ENCODE results near the gene AURKAIP1.

DNA sequence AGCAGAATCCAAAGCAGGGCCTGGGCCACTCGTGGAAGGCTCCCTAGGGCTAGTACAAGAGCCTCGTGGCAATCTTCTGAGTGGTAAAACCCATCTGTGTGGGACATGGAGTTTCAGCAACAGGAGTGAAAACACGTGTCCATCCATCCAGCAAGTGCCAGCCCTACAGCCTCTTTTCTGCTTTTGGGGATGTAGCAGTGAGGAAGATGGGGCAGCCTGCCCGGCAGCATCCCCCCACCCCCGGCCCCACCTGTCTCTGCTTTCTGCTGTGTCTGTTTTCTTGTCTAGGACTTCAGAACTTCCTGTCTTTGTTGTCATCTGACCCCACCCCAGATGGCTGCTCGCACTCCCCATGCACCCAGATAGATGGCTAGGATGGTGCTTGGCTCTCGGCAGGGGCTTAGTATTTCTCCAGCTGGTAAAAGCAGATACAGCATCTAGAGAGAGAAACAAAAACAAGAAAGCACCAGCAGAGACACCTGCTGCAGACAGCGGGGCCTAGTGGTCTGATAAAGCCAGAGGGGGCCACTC, 48.9 kb downstream of the AURKAIP1 start:
- no peak for TF ChIP-seq EZH2 (IDR thresholded peaks at IDR 0.05; ENCODE audit: insufficient read depth, poor library complexity, severe bottlenecking)
- no peak for TF ChIP-seq EZH2phosphoT487 (IDR thresholded peaks at IDR 0.05; ENCODE audit: insufficient read depth, low read depth)

Data from GM23248 (cell line).